NOMO-1 treated with DMSO at 0.1 percent for 48 hours (cell line): ENCODE measurements around the gene MISP.

ENCODE experiments used
- DNase-seq: peaks from one replicate; lab custom pipeline; 2025; ENCODE audit not compliant: unreplicated experiment; lab: John Stamatoyannopoulos, UW

Gene MISP

GRCh38 chr19:772063-772462 is 21.2 kb downstream of the MISP start:
- DNase-seq: no peak

DNA sequence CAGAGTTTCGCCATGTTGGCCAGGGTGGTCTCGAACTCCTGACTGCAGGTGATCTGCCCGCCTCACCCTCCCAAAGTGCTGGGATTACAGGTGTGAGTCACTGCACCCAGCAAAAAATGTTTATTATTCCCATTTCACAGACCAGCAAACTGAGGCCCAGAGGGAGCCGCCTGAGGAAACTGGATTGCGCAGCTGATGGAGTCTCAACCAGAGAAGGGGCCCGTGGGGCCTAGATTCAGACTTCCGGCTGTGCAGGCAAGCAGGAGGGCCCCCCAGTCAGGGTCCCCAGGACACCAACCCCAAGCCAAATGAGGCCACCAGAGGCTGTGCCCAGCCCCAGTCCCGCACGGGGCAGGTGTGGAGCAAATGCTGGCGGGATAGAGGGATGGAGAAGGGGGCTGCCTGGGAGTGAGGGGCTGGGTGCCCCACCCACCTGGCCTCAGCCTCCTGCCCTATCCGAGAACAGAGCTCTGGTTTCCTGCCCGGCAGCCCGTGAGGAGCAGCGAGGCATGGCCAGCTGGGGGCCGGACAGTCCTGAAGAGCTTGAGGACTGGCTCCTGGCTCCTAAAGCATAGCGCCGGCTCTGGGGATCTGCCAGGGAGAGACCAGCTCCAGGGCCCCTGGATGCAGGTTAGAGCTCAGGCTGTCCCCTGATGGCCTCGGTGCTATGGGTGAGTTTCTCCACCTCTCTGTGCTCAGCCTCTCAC is 22.0 kb downstream of the MISP start:
- no peak for DNase-seq

DNA sequence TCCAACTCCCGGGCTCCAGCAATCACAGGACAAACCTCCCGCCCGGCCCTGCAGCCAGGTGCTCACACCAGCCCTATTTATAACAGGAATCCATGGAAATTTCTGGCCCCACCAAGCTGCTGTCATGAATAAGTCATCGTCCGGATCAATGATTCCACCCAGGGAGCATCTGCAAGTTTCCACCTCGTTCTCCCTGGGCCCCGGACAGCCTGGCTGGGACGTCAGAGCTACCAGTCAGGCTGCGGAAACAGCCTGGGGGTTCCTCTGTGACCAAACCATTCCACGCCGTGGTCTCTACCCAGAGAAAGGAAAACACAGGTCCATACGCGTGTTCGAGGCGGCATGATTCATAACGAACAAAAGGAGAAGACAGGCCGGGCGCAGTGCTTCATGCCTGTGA is 25.6 kb downstream of the MISP start:
- DNase-seq: no peak

GRCh38 chr19:778910-779653 is 28.2 kb downstream of the MISP start:
- no peak for DNase-seq

- DNase-seq: no peak
Observed at GRCh38 chr19:780935-781334, 30.0 kb downstream of the MISP start.

DNA sequence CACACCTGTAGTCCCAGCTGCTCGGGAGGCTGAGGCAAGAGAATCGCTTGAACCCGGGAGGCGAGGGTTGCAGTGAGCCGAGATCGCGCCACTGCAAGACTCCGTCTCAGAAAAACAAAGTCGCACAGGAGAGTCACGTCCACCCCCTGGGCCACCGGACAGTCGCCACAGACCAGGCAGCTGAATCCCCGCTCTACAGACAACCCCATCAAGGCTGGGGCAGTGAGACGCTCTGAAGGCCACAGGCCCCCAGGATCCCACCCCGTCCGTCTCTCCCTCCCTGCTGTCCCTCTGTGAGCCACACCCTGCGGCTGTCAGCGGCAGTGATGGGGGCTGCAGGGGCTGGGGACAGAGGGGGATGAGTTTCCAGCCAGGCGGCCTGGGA is 30.9 kb downstream of the MISP start:
- DNase-seq: no peak

DNA sequence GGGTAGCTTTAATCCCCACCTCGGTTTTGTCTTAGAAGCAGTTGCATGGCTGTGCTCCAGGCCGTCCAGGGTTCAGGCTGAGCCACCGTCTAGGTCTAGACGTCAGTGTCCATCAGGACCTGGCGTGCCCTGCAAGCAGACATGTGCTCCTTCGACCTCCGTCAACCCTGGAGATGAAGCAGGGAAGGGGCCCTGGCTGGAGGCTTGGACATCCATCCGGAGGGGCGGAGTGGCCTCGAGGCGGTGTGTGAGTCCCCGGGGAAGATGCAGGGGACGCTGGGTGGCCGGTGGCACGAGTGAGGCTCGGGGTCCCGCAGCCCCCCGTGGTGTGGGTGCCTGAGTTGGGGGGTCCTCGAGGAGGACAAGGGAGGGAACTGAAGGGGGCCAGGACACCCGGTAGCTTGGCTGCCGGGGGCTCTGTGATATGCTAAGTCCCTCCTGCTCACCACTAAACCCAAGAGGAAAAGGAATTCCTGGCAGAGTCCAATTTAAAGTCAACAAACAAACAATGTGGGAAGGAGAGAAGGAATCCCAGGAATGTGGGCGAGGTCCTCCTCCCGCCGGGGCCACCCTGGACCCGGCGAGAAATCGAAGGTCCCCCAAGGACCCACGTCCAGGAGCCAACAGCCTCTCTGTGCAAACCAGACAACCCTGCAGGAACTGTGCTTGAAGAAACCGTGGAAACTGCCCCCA is 31.4 kb downstream of the MISP start:
- no peak for DNase-seq

DNA sequence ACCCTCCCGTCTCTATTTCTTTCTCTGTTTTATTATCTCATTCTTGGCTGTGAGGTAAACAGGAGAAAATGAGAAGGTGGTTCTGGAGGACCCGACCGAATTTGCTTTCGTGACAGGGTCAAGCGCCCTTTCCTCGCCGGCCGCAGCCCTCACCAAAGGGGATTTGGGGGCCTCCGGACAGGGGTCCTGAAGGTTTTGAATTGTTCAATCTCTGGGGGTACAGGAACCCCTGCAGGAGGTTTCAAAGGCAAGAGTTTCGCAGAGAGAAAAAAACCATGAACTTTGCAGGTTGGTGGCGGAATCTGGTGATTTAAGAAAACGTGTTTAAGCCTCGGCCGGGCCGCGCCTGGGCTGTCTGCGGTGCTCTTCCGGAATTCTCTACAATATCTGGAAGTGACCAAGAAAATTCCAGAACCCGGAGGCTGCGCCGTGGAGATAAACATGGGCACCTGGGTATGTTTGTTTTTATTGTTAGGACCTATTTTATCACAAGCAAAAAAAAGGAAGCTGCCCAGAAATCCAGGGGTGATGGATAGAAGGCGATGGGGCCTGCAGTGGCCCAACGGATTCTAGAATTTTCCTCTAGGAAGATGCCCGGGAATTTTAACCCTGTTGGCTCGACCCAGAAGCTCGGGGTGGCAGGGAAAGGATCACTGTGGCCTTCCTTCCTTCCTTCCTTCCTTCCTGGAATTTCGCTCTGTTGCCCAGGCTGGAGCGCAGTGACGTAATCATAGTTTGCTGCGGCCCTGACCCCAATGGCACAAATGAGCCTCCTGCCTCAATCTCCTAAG is 32.2 kb downstream of the MISP start:
- no peak for DNase-seq

DNA sequence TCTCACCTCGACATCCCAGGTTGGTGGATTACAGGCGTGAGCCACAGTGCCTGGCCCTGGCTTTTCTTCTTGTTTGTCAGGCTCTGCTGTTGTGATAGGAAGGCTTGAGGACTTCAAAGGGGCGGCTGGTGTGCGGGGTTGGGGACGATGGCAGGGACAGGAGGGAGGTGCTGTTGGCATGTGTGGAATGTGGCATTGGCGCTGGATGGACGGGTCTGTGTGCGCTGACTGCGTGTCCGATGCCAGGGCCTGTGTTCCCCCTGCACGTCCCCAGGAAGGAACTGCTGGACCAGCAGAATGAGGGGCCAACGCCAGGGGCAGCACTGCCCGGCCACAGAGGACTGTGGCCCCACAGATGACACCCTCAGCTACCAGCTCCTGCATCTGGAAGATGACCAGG is 33.6 kb downstream of the MISP start:
- no peak for DNase-seq

- DNase-seq: no peak
Observed at GRCh38 chr19:787536-787935, 36.6 kb downstream of the MISP start.

GRCh38 chr19:788686-788982 is 37.7 kb downstream of the MISP start:
- DNase-seq: no peak

DNA sequence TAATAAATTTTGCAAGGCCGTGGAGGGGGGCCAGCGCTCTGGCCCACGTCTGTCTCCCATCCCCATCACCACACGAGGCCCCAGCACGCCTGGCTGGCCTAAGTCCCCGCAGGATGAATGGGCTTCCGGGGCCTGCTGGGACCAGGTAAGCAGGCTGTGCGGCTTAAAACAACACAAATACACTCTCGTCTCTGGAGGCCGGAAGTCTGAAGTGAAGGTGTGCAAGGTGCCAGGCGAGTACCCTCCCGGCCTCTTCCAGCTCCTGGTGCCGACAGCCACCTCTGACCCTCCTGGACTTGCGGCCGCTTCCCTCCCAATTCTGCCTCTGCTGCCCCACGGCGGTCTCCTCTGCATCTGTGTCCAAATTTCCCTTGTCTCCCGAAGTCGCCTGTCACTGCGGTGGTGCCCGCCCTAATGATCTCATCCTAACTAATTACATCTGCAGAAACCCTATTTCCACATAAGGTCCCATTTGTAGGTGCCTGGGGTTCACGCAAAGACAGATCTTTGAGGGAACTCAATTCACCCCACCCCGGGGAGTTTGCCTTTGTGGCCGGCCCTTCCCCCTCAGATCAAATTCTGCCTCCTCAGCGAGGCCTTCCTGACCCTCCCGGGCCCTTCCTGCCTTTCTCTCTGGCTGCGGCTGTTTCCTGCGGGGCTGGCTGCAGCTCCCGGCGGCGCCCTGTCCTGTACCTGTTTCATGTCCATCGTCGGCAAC is 38.2 kb downstream of the MISP start:
- DNase-seq: no peak

DNA sequence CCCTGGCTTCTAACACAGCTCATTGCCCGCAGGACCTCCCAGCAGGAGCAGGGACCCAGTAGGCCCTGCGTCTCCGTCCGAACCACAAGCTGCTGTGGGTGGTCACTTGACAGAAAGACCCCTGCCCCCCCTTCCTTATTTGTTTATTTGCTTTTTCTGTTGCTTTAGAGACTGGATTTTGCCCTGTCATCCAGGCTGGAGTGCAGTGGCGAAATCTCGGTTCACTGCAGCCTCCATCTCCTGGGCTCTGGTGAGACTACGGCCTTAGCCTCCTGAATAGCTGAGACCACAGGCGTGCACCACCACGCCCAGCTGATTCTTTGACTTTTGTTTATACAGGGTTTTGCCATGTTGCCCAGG is 38.8 kb downstream of the MISP start:
- no peak for DNase-seq

- no peak for DNase-seq
Observed at GRCh38 chr19:791007-791566, 40.2 kb downstream of the MISP start.

DNA sequence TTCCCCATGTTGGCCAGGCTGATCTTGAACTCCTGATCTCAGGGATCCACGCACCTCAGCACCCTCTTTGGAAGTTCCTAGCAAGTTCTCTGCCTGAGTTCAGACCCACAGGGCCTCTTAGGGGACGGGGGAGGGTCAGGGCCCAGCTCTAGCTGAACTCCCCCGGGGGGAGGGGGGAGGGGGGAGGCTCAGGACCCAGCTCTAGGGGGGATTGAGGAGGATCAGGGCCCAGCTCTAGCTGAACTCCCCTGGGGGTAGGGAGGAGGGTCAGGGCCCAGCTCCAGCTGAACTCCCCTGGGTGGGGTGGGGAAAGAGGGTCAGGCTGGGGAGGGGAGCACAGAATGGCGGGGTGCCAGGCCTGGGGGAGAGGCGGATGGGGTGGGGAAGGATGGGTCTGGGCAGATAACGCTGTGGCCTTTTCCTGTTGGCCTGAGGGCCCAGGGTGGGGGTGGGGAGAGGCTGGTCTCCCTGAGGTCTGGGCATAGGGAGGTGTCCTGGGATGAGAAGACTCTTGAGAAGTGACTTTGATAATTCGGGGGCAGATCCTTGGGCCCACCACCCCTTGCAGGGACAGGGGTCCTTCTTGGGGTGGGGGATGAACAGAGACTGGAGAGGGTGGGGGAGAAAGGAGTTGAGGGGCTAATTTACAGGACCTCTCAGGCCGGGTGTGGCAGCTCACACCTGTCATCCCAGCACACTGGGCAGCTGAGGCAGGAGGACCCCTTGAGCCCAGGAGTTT is 40.8 kb downstream of the MISP start:
- no peak for DNase-seq

DNA sequence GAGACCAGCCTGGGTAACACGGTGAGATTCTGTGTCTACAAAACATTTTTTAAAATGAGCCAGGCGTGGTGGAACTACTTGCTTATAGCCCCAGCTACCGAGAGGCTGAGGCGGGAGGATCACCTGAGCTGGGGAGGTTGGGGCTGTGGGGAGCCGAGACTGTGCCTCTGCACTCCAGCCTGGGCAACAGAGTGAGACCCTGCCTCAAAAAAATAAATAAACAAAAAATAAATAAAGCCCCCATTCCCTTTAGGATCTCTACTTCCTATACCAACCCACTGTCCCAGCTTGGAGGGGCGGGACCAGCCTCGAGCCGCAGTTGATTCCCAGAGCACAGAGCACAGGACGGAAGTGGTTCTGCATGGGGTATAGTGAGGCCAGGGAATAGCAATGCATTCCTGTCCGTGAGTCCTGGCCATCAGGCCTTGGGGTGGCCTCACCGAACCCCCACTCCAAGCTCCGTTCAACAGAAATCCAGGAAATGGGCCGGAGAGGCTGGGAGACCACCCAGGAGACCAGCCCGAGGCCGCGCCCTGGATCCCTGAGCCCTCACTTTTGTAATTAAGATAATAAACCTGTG is 41.5 kb downstream of the MISP start:
- no peak for DNase-seq

- no peak for DNase-seq
Observed at GRCh38 chr19:793806-794205, 42.9 kb downstream of the MISP start.

DNA sequence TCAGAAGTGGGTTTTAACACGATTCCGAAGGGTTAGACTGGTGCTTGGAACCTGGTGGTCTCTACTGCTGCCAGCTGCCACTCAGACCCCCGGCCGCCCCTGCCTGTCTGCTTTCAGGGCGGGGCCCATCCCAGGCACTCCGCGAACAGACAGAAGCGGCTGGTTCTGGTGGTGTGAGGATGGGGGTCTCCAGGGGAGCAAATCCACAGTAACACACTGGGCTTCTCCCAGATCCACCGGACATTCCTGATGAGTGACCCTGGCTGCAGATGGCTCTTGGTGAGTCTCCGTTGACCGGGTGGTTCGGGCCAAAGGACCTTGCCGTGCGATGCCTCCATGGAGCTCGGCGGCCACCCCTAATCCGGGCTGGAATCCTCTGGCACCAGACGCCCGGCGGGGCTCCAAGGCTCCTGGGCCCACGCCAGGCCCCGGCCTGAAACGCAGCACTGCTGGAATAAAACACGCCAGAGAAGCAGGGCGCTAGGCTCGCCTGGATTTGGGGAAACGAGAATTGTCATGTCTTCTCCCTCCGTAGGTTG is 44.2 kb downstream of the MISP start:
- DNase-seq: no peak
